Measurements from ENCODE around the gene DIPK1A.

Gene DIPK1A

DNA sequence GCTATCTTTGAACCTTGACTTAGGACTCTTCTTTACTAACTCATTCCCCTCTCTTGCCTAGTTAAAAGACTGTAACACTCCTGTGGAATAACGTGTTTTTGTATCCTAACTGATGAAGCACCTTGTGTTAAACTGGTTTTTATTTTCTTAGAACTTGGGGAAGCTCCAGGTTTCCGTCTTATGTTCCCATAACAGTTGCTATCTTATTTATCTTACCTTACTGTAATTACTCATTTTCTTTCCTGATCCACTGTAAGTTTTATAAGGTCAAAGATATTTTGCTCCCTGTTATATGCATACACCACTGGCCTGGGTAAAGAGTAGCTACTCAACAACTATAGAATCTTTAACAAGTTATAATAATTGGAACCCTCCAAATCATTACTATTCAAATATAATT, 86.3 kb downstream of the DIPK1A start:
- no peak for TF ChIP-seq ZNF274 (IDR thresholded peaks at IDR 0.05; ENCODE audit: low read depth, low read length)
- H3K4me3 ChIP-seq (ENCODE audit: low read length), result no peak overlapping the region

GRCh38 chr1:92872719-92873118, 88.5 kb downstream of the DIPK1A start:
- no peak for TF ChIP-seq ZNF274 (IDR thresholded peaks at IDR 0.05; ENCODE audit: low read depth, low read length)
- H3K4me3 ChIP-seq (ENCODE audit: low read length), result no peak overlapping the region

DNA sequence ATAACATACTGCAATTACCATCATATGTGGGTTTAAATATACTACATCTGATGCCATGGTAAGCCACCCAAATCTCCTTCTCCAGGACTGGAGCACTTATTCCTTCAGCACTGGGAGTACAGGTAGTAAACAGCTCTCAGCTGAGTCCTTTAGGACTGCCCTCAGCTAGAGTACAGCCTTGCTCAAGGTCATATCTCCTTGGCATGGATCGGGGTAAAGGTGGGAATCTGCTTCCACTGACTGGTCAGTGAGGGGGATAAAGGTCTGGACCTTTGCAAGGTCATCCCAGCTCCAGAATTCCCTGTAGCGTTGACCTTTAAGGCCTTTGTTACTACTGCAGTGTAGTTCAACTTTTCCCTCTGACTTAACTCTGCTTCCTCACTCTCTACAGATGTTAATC, 90.7 kb downstream of the DIPK1A start:
- no peak overlapping the region for H3K4me3 ChIP-seq (ENCODE audit: low read length)
- TF ChIP-seq ZNF274 (IDR thresholded peaks at IDR 0.05; ENCODE audit: low read depth, low read length), result no peak

DNA sequence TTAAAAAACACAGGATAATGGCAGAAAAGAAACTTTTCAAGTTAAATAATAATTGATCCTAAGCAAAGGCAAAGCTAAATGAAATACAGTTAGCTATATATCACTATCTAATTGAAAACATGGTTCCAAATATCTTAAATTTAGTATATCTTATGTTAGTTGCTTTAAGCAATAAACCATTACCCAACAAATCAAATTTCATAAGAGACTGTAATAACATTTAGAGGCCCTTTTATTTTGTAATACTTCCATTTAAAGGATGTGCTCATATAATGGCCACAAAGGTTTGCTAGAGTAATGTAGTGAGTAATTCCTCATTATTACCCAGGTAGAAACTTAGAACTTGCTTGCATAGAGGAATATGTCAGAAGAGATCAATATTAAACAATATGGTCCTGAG, 97.1 kb downstream of the DIPK1A start:
- no peak for TF ChIP-seq ZNF274 (IDR thresholded peaks at IDR 0.05; ENCODE audit: low read depth, low read length)
- H3K4me3 ChIP-seq (ENCODE audit: low read length), result no peak overlapping the region

DNA sequence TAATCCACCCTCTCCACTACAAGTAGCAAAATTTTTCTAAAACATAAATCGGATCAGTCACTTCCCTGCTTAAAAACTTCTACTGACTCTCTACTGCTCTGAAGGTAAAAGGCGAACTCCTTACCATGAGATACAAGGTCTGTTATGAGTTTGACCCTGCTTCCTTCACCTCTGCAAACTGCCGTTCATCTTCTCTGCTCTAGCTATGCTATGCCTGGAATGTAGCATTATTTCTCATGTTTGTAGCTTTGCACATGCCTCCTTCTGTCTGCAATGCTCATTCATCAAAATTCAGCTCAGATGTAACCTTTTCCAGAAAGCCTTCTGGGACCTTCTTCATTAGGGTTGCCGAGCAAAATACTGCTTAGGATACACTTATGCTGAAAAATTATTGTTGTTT, 98.7 kb downstream of the DIPK1A start:
- H3K4me3 ChIP-seq (ENCODE audit: low read length), result no peak overlapping the region
- TF ChIP-seq ZNF274 (IDR thresholded peaks at IDR 0.05; ENCODE audit: low read depth, low read length), result no peak

DNA sequence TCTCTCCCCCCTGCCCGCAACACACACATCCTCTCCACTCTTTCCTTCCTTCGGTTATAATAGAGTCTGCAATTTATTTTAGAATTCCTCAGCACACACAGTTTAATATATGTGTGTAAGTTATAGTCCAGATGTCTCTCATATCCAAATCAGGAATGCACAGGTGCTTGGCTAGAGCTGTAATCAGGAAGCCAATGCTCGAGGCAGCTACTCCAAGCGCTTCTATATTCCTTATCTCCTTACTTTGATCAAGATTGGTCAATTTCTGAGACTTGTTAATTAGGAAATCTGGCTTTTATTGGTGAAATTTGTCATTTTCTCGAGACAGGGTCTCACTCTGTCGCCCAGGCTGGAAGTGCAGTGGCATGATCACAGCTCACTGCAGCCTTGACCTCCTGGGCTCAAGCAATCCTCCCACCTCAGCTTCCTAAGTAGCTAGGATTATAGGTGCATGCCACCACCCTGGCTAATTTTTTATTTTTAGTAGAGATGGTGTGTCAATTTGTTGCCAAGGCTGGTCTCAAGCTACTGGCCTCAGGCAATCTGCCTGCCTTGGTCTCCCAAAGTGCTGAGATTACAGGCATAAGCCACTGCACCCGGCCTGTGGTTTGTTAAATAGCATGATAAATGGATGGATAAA, 101.7 kb downstream of the DIPK1A start:
- no peak overlapping the region for H3K4me3 ChIP-seq (ENCODE audit: low read length)
- no peak for TF ChIP-seq ZNF274 (IDR thresholded peaks at IDR 0.05; ENCODE audit: low read depth, low read length)

DNA sequence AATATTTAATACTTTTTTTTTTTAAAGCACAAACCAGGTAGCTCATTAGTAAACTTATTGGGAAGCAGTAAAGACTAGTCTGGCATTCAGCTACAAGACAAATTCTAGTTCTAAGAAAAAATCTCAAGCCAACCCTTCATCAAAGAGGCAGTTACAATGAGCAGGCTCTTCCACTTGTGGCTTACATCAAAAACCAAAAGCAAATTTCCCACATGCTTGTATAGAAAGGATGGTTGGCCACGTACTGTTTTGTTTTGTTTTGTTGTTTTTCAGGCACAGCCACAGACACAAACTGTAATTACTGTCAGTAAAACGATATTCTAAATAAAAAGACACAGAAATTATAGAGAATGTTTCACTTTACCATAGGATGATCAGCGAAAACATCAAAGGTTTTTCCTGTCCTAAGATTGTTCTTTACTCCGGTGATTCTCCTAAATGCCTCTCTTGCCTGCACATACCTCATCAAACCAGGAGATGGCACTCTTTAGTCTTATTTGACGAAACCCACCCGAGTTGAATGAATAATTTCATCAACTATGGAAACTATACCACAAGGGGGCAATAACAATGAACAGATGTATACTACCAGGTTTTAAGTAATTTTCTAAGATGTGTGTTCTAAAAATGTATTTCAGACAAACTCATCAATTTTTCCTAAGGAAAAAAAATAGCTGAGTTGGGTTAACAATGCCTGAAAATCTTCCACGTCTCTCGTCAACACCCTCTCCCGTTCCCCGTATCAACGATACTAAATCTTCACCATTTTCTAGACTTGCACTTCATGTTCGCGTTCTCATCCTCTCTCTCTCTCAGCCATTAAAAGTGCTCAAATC, 102.5 kb downstream of the DIPK1A start:
- H3K4me3 ChIP-seq (ENCODE audit: low read length), result no peak overlapping the region
- no peak for TF ChIP-seq ZNF274 (IDR thresholded peaks at IDR 0.05; ENCODE audit: low read depth, low read length)

DNA sequence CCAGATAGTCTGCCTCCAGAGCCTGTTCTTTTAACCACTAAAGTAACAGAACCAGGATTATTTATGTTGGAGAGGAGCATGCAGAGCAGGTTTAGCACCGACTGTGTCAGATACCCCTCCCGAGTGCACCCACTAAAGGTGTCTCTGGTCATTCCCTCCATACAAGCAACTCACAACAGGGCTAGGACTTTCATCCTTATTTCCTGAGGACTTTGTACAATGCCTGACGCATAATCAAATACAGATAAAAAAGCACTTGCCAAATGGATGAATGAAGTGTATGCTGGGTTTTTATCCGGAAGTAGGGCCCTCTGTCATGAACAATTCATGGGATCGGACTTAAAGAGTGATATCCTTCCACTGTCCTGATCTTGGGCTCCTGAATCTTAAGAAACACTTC, 103.4 kb downstream of the DIPK1A start:
- TF ChIP-seq ZNF274 (IDR thresholded peaks at IDR 0.05; ENCODE audit: low read depth, low read length), result no peak
- no peak overlapping the region for H3K4me3 ChIP-seq (ENCODE audit: low read length)

DNA sequence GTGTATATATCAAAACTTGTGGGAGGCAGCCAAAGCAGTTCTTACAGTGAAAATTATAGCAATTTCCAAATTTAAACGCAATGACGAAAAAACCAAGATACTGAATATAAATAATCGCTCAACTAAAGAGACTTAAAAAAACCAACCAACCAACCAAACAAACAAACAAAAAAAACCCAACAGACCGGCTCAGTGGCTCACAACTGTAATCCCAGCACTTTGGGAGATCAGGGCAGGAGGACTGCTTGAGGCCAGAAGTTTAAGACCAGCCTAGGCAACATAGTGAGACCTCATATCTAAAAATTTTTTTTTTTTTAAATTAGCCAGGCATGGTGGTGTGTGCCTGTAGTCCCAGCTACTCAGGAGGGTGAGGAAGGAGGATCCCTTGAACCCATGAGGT, 106.0 kb downstream of the DIPK1A start:
- no peak overlapping the region for H3K4me3 ChIP-seq (ENCODE audit: low read length)
- no peak for TF ChIP-seq ZNF274 (IDR thresholded peaks at IDR 0.05; ENCODE audit: low read depth, low read length)

GRCh38 chr1:92854101-92854785, 107.0 kb downstream of the DIPK1A start:
- no peak for TF ChIP-seq ZNF274 (IDR thresholded peaks at IDR 0.05; ENCODE audit: low read depth, low read length)
- no peak overlapping the region for H3K4me3 ChIP-seq (ENCODE audit: low read length)

DNA sequence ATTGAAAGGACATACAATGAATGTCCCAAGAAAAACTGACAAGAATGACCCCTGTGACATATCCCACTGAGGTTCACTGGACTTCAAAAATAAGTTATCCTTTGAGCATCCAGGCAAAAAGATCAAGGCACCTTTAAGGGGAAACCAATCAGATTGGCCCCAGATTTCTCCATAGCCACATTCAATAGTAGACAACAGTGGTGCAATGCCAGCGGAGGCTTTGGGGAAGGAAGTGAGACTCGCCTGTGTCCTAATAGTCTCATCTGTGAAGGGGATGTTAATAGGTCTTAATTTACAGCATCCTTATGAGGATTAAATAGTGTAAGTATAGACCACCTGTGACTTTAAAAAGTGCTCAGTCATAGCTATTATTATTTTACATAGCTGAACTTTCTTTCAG, 108.0 kb downstream of the DIPK1A start:
- H3K4me3 ChIP-seq (ENCODE audit: low read length), result no peak overlapping the region
- TF ChIP-seq ZNF274 (IDR thresholded peaks at IDR 0.05; ENCODE audit: low read depth, low read length), result no peak

DNA sequence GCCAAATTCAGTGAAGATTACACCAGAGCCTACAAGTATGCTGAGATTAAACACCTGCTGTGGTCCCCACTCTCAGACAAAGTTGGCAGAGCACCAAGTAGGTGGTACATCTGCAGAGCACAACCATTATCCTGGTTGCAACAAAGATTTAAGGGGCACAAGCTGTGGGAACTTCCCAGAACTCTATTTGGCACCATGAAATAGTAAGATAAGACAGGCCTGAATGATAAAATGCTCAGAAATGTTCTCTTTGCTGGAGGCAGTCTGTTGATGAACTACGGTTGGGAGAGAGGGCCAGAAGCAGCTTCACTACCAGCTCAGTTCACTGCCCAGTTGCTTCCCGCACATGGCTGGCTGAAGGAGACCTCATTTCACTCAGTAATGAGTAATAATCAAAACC, 109.5 kb downstream of the DIPK1A start:
- H3K4me3 ChIP-seq (ENCODE audit: low read length), result no peak overlapping the region
- no peak for TF ChIP-seq ZNF274 (IDR thresholded peaks at IDR 0.05; ENCODE audit: low read depth, low read length)

DNA sequence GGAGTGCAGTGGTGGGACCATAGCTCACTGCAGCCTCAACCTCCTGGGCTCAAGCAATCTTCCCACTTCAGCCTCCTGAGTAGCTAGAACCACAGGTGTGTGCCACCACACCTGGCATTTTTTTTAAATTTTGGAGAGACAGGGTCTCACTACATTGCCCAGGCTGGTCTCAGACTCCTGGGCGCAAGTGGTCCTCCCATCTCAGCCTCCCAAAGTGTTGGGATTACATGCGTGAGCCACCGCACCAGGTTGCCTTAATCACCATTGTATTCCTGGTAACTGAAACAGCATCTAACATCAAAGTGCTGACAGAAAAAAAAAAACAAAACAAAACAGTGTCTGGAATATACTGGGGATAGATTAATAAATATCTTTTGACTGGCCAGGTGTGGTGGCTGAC, 111.2 kb downstream of the DIPK1A start:
- no peak overlapping the region for H3K4me3 ChIP-seq (ENCODE audit: low read length)
- no peak for TF ChIP-seq ZNF274 (IDR thresholded peaks at IDR 0.05; ENCODE audit: low read depth, low read length)

DNA sequence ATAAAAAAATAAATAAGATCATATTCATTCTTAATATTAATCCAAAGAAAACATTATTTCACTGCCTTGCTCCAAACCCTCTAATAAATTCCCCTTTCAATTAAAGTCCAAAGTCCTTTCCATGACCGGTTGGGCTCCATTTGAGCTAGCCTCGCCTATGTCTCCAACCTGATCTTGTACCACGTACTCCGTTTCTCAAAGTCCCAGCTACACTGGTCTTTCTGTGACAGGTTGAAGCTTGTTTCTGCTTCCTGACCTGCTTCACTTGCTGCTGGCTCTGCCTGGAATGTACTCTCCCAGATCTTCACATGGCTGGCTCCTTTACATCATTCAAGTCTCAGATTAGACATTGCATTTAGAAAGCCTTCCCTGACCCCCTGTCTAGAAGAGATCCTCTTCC, 113.1 kb downstream of the DIPK1A start:
- no peak overlapping the region for H3K4me3 ChIP-seq (ENCODE audit: low read length)
- TF ChIP-seq ZNF274 (IDR thresholded peaks at IDR 0.05; ENCODE audit: low read depth, low read length), result no peak

GRCh38 chr1:92845908-92846307, 115.4 kb downstream of the DIPK1A start:
- no peak for TF ChIP-seq ZNF274 (IDR thresholded peaks at IDR 0.05; ENCODE audit: low read depth, low read length)
- no peak overlapping the region for H3K4me3 ChIP-seq (ENCODE audit: low read length)

Measured in GM08714 (cell line).